Measurements from ENCODE around the gene TPGS1.

- TF ChIP-seq EZH2 (IDR thresholded peaks at IDR 0.05; ENCODE audit: borderline replicate concordance, insufficient read depth, low read depth, low read length, poor library complexity, severe bottlenecking) (no peak), CTCF (IDR thresholded peaks at IDR 0.05) (no peak)
These were observed 17.7 kb downstream of the TPGS1 start for GRCh38 chr19:525029-525428.
